HG03159 (cell line): ENCODE measurements around the gene THOC2.
"Not testable (repeated sequence)": the region's sequence is repeated elsewhere in the genome, so short reads cannot be mapped to it uniquely, and the experiment has no call there.

Experiments used
- ATAC-seq: cut with Tn5 transposase; IDR thresholded peaks from one replicate; pipeline ENCODE4 v1.9.1; 2021; ENCODE audit warnings: mild to moderate bottlenecking, moderate library complexity; ENCODE audit not compliant: unreplicated experiment

The THOC2 gene

DNA sequence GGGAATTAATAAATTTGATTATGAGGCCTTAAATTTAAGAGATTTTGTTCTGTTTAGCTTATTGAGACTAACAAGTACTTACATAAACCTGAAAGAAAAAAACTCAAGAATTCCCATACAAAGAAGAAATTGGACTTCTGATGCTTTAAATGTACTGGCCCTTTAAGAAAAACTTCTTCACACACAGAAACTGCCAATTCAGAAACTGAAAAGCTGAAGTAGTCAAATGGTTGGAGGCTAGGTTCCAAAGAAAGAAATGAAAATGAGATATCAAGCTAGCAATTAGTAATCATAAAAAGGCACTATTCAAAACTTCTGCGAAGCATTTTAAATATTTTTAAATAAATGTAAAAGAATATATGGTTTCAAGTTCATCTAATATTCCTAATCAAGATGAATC lies 151.3 kb downstream of the THOC2 start:
- ATAC-seq, result peak; percentile 53

DNA sequence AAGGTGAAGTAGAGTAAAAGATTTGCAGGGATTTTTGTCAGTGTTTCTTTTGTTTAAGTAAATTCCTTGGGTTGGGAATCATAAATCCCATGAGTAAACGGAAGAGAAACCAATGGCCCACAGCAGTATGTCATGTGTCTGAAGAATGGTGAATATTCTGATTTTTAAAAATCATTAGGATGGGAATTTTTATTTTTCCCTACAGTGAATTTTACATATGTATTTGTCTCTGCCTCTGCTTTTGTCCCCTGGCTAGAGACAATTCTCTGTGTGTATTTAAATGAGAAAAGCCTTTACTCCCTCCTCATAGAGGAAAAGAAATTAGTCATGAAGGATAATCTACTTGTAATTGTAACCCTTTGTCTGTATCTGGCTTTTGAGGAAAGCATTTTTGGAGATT lies 152.1 kb downstream of the THOC2 start:
- ATAC-seq, result no peak

DNA sequence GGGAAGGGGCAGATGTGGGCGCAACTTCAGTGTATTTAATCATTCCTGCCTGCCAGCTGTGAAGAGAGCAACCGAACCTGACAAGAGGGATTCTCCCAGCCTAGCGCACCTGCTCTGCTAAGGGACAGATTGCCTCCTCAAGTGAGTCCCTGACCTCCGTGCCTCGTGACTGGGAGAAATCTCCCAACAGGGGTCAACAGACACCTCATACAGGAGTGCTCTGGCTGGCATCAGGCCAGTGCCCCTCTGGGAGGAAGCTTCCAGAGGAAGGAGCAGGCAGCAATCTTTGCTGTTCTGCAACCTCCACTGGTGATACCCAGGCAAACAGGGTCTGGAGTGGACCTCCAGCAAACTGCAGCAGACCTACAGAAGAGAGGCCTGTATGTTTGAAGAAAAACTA lies 158.8 kb downstream of the THOC2 start:
- not testable (repeated sequence) for ATAC-seq

DNA sequence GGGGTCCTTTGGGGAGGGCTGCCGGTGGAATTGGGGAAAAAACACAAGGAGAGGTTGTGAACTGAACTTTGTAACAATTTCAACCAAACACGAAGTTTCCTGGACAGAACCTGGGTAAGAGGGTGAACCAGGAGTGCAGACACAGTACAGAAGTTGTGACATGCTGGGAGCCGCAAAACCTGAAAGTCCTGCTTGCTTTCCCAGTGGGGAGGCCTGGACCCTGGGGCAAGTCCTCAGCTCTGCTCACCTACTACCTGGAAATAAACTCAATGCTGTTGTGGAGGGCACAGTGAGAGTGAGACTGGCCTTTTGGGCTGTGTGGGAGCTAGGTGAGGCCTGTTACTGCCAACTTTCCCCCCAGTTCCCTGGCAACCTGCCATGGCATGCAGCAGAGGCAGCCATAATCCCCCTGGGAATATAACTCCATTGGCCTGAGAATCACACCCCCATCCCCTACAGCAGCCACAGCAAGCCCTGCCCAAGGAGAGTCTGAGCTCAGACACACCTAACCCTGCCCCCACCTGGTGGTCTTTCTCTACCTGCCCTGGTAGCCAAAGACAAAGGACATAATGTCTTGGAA lies 162.8 kb downstream of the THOC2 start:
- ATAC-seq, result no peak

DNA sequence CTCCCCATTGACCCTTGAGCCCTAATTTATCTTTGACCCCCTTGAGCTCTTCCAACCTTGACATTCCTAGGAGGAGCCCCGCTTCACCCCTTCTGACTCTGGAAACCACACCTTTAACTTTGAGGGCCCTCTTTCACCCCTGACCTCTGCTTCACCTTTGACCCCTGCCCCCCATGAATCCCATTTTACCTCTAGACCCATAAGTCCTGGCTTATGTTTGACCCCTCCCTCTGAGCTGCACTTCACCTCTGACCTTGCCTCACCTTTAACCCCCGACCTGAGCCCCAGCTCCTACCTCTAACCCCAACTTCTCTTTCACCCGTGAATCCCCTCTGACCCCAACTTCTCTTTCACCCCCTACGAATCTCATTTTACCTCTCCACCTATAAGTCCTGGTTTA lies 169.7 kb downstream of the THOC2 start:
- ATAC-seq, result no peak

DNA sequence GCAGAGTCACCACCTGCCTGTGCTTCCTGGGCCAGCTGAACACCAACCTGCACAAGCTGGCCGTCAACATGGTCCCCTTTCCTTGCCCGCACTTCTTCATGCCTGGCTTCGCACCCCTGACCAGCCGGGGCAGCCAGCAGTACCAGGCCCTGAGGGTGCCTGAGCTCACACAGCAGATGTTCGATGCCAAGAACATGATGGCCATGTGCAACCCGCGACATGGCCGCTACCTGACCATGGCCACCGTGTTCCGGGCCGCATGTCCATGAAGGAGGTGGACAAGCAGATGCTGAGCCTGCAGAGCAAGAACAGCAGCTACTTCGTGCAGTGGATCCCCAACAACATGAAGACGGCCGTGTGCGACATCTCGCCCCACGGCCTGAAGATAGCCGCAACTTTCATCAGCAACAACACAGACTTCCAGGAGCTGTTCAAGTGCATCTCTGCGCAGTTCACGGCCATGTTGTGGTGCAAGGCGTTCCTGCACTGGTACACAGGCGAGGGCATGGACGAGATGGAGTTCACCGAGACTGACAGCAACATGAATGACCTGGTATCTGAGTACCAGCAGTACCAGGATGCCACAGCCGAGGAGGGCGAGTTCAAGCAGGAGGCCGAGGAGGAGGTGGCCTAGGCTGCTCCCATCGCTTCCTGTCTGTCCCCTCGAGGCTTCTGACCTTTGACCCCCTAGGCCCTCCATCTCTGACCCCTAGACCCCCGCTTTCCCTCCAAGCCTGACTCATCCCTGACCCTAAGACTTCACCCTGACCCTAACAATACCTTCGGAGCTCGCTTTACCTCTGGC lies 170.3 kb downstream of the THOC2 start:
- ATAC-seq, result no peak

DNA sequence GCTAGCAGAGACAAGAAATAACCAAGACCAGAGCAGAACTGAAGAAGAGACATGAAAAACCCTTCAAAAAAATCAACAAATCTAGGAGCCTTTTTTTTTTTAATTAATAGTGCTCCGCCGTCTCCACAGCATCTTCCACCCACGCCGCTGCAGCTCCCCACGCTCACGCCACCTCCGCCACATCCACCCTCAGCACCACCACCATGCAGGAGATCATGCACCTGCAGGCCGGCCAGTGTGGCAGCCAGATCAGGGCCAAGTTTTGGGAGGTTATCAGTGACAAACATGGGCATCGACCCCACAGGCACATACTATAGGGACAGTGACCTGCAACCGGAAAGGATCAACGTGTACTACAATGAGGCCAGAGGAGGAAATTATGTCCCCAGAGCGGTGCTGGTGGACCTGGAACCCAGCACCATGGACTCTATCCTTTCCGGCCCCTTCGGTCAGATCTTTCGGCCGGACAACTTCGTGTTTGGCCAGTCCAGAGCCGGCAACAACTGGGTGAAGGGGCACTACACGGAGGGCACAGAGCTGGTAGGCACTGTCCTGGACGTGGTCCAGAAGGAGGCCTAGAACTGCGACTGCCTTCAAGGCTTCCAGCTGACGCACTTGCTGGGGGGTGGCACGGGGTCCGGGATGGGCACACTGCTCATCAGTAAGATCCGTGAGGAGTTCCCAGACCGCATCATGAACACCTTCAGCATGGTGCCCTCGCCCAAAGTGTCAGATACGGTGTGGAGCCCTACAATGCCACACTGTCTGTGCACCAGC lies 171.2 kb downstream of the THOC2 start:
- ATAC-seq, result no peak

DNA sequence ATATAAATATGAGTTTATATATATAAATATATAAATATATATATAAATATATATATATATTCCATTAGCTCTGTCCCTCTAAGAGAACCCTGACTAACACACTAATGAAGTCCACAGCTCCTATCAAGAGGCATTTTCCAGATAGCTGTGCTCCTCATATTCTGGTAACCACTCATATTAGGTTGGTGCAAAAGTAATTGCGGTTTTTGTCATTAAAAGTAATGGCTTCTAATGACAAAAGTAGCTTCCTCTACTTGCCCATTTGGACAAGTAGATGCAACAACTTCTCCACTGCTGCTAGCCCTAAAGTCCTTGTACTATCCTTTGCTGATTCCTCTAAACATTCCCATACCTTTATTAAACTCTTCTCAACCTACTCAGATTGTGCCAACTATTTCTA lies 182.0 kb downstream of the THOC2 start:
- ATAC-seq, result no peak
